Gastroesophageal sphincter (tissue), 4 donors: ENCODE measurements around the gene RBM18. TPM values are rescaled to one million over a fixed set of nuclear protein-coding genes. Genes with fewer than 3 reads are reported as not detected.
A peak's percentile ranks its signal among the peaks of the same experiment; 100 is the strongest.

Experiments used
- ATAC-seq: fragments of 150-250 bp; one replicate; pipeline ENCODE4 v1.9.1; 2016; ENCODE audit warnings: mild to moderate bottlenecking, moderate library complexity
- H3K27ac ChIP-seq, 4 donors: fragments of 200-600 bp; sonication (generic) in 3 of 4; 1 replicate in 3 of 4; 2 replicates in 1 of 4; pipeline ENCODE4 v1.5.1; 2016 to 2019
- H3K27me3 ChIP-seq: fragments of 200-600 bp; sonication (generic); one replicate; pipeline ENCODE4 v1.5.1; 2019
- H3K36me3 ChIP-seq, 2 donors: fragments of 200-600 bp; sonication (generic); one replicate each; pipeline ENCODE4 v1.5.1; 2019; ENCODE audit warnings: control low read depth in 1 of 2
- H3K4me1 ChIP-seq, 3 donors: fragments of 200-600 bp; sonication (generic); 1 replicate in 2 of 3; 2 replicates in 1 of 3; pipeline ENCODE4 v1.5.1; 2016 to 2019; ENCODE audit warnings: control low read depth in 2 of 3
- H3K4me3 ChIP-seq, 2 donors: fragments of 200-600 bp; sonication (generic); one replicate each; pipeline ENCODE4 v1.5.1; 2019; ENCODE audit warnings: mild to moderate bottlenecking in 1 of 2, moderate library complexity in 1 of 2
- H3K9me3 ChIP-seq, 3 donors: fragments of 200-600 bp; sonication (generic); one replicate each; pipeline ENCODE4 v1.5.1; 2017 to 2019; ENCODE audit warnings: control low read depth in 2 of 3
- EP300 ChIP-seq: sonication (generic); formaldehyde crosslinking; IDR thresholded peaks from one replicate; pipeline ENCODE4 v1.6.1; 2017; ENCODE audit warnings: antibody characterized with exemption, mild to moderate bottlenecking
- POLR2A ChIP-seq, 2 donors: fragments of 450-650 bp; IDR thresholded peaks; one replicate each; pipeline ENCODE4 v1.6.1; 2017; ENCODE audit warnings: antibody characterized with exemption in 2 of 2, mild to moderate bottlenecking in 2 of 2, moderate library complexity in 1 of 2
- POLR2AphosphoS5 ChIP-seq: sonication (generic); formaldehyde crosslinking; IDR thresholded peaks from one replicate; pipeline ENCODE4 v1.6.1; 2017; ENCODE audit warnings: antibody characterized with exemption
- WGBS, 2 donors: methylation state at CpG; one replicate each; pipeline ENCODE4 v1.1.5; 2018; ENCODE audit warnings: low coverage in 1 of 2; 5-methylcytosine and 5-hydroxymethylcytosine counted together
- total RNA-seq, 4 donors: library from RNA; depleted of rRNA; stranded (reverse); fragments of >200 nt; gene quantifications; one replicate each; pipeline ENCODE4 v1.1.0, GENCODE V29; 2016
- TF ChIP-seq, protein P1 (sequence below), 4 experiments: fragments of 200-600 bp in 2 of 4; fragments of 450-650 bp in 2 of 4; sonication (generic) in 1 of 4; IDR thresholded peaks; one replicate each; pipeline ENCODE4 v1.5.1; 2017 to 2019; ENCODE audit warnings: antibody characterized with exemption in 4 of 4, mild to moderate bottlenecking in 2 of 4, moderate library complexity in 2 of 4

RBM18 gene
- total RNA-seq, 4 donors from 2014 or later, result 11.0 to 21.5 (median 18.1) TPM

GRCh38 chr9:122228568-122229484, 35.8 kb downstream of the RBM18 start, which contains the start of gene LHX6:
TSS of gene LHX6 (minus strand) at chr9:122228957. CDS start at chr9:122228740, 217 bp downstream.
- WGBS, 2 donors, result 6 to 42% methylated on average over 4 to 9 of the region's 70 CpGs
- ATAC-seq, result peak; percentile 49
- H3K27ac ChIP-seq, result peak within 1 kb of the TSS in 1 of 4 donors; percentile 57

DNA sequence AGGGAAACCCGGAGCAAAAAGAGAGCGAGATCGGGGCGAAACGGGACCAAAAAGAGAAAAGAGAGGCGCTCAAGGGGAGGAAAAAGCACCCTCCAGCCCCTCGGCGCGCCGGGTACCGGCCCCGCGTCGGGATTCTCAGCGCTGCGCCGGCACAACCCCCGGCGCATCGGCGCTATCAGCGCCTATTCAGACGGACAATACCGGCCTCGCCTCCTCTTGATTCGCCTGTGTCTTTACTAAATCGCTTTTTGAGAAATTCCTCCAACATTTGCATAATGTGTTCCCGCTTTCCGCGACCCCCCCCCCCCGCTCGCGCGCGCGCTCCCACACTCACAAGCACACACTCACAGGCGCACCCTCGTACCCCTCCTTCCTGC, 36.5 kb downstream of the RBM18 start:
- peaks cover 98% of the 10 kb centered on the region for H3K27me3 ChIP-seq
- peak overlapping the region in 1 of 4 donors; percentile 57 for H3K27ac ChIP-seq
- H3K36me3 ChIP-seq, result no peaks in the 10 kb centered on the region
- peaks cover 0 to 39% (median 19%) of the 10 kb centered on the region in 3 donors for H3K4me1 ChIP-seq
- no peak for ATAC-seq
- TF ChIP-seq POLR2A (IDR thresholded peaks at IDR 0.05) (no peak), POLR2AphosphoS5 (no peak), EP300 (no peak)
- TF ChIP-seq, protein P1, sequence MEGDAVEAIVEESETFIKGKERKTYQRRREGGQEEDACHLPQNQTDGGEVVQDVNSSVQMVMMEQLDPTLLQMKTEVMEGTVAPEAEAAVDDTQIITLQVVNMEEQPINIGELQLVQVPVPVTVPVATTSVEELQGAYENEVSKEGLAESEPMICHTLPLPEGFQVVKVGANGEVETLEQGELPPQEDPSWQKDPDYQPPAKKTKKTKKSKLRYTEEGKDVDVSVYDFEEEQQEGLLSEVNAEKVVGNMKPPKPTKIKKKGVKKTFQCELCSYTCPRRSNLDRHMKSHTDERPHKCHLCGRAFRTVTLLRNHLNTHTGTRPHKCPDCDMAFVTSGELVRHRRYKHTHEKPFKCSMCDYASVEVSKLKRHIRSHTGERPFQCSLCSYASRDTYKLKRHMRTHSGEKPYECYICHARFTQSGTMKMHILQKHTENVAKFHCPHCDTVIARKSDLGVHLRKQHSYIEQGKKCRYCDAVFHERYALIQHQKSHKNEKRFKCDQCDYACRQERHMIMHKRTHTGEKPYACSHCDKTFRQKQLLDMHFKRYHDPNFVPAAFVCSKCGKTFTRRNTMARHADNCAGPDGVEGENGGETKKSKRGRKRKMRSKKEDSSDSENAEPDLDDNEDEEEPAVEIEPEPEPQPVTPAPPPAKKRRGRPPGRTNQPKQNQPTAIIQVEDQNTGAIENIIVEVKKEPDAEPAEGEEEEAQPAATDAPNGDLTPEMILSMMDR (IDR thresholded peaks at IDR 0.05), result no peak
- 0% methylated on average over 4 to 7 of the region's 38 CpGs for WGBS, 2 donors
- no peaks in the 10 kb centered on the region for H3K9me3 ChIP-seq
- H3K4me3 ChIP-seq, result peak overlapping the region; percentile 14 to 53

More at GRCh38 chr9:122228568-122229484, 35.8 kb downstream of the RBM18 start, which contains the start of gene LHX6:
- H3K4me1 ChIP-seq, result peaks cover 0 to 39% (median 19%) of the 10 kb centered on the region in 3 donors
- H3K4me3 ChIP-seq, result peak within 1 kb of the TSS; percentile 14 to 53
- no peaks in the 10 kb centered on the region for H3K36me3 ChIP-seq
- no peaks in the 10 kb centered on the region for H3K9me3 ChIP-seq
- H3K27me3 ChIP-seq, result peaks cover 94% of the 10 kb centered on the region
- TF ChIP-seq EP300, result no peak
- TF ChIP-seq, protein P1 (IDR thresholded peaks at IDR 0.05), result no peak
- no peak for TF ChIP-seq POLR2A (IDR thresholded peaks at IDR 0.05)
- TF ChIP-seq POLR2AphosphoS5, result no peak

DNA sequence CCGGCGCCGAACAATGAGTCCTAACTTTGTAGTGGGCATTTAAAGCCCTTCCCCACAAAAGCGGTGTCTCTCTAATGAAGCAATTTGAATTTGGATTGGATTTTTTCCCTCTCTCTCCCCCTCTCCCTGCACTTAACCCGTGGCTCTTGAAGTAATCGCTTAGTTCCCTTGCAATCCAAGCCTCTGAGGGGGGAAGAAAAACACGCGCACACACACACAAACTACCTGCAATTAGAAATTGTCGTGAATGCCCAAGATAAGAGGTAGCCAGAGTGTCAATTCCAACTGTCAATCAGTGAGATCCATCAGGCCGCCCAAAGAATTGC, 37.1 kb downstream of the RBM18 start:
- no peak for ATAC-seq
- H3K4me1 ChIP-seq, result peaks cover 0 to 39% (median 19%) of the 10 kb centered on the region in 3 donors
- WGBS, 2 donors, result 10 to 16% methylated on average over 9 to 10 of the region's 10 CpGs
- peak overlapping the region in 2 of 4 donors; percentile 4 to 33 for H3K27ac ChIP-seq
- no peak for TF ChIP-seq EP300
- no peak for TF ChIP-seq POLR2AphosphoS5
- TF ChIP-seq POLR2A (IDR thresholded peaks at IDR 0.05), result no peak
- peak overlapping the region in 1 of 2 donors; percentile 53 for H3K4me3 ChIP-seq
- peaks cover 99% of the 10 kb centered on the region for H3K27me3 ChIP-seq
- H3K36me3 ChIP-seq, result no peaks in the 10 kb centered on the region
- no peaks in the 10 kb centered on the region for H3K9me3 ChIP-seq

DNA sequence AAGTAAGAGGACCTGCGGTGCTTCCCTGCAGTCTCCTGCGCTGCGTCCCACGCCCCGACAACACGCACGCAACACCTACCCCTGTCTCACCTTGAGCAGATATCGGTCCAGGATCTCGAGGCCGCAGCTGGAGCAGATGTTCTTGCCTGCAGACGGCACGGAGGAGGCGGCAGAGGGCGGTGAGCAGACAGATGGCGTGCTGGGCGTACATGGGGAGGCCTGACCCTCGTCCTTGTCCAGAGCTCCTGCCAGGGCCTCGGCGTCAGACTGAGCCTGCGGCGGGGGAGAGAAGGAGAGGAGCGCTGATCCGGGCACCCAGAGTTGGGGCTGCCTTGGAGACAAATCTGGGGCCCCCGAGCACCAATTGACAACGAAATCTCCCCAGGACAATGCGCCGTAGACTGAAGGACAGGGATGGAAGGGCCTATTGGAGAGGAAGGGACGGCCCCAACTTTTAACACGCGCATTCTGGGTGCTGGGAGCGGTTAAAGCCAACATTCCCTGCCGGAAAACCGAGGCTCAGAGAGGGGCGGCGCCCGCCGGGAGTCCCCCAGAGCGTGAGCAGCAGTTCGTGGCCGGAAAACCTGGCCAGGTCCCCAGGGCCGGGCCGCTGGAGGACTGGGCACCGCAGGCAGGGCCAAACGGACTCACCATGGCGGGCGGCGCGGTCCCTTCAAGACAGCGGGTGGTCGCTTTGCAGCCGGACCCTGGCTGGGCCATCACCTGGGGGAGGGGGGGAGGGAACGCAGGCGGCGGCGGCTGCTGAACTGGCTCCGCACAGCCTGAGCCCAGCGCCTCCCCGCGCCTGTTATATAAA, 37.7 kb downstream of the RBM18 start:
- 13% methylated on average over 9 of the region's 59 CpGs; no CpG with 5 or more reads in 1 of the 2 donors for WGBS, 2 donors
- ATAC-seq, result no peak

More for the DNA sequence above, 37.7 kb downstream of the RBM18 start:
- no peaks in the 10 kb centered on the region for H3K36me3 ChIP-seq
- H3K4me3 ChIP-seq, result peak overlapping the region in 1 of 2 donors; percentile 53
- H3K9me3 ChIP-seq, result no peaks in the 10 kb centered on the region
- peak overlapping the region in 2 of 4 donors; percentile 4 to 33 for H3K27ac ChIP-seq
- H3K4me1 ChIP-seq, result peaks cover 0 to 39% (median 19%) of the 10 kb centered on the region in 3 donors
- TF ChIP-seq, protein P1 (IDR thresholded peaks at IDR 0.05), result no peak
- TF ChIP-seq EP300 (no peak), POLR2AphosphoS5 (no peak), POLR2A (IDR thresholded peaks at IDR 0.05) (no peak)
- peaks cover 100% of the 10 kb centered on the region for H3K27me3 ChIP-seq
